K562 treated with DMSO at 1 percent for 4 hours (cell line): ENCODE measurements around the gene SLC25A34. TPM values are rescaled to one million over a fixed set of nuclear protein-coding genes. Genes with fewer than 3 reads are reported as not detected.

Source experiments
- total RNA-seq: library from RNA; unstranded; fragments of 300-600 nt; gene quantifications from 2 replicates; pipeline ENCODE4 v1.2.3, GENCODE V29; 2022; ENCODE audit not compliant: insufficient read depth

SLC25A34 gene
- total RNA-seq = 1.1 and 2.8 TPM in 2 replicates

DNA sequence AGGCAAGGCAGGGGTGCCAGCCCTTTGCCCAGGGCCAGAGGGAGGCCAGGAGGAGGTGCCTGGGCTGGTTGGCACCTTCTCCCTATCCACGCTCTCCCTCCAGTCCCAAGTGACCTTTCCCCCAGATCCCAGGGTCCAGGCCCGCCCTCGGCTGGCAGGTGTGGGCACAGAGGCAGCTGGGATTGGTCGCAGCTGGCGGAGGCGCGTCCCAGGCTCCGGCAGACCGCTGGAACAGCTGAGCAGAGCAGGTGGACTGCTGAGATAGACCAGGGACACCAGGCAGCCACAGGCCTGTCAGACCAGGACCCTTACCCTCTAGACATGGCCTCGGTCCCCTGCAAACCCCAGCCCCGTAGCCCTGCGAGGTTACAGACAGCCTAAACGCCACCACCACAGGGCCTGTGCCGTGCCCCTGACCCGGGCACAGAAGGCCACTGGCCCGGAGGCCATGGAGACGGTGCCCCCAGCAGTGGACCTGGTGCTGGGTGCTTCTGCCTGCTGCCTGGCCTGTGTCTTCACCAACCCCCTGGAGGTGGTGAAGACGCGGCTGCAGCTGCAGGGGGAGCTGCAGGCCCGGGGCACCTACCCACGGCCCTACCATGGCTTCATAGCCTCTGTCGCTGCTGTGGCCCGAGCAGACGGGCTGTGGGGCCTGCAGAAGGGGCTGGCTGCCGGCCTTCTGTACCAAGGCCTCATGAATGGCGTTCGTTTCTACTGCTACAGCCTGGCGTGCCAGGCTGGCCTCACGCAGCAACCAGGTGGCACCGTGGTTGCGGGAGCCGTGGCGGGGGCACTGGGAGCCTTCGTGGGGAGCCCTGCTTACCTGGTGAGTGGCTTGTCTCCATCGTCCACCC is at the start of gene SLC25A34:
Gene SLC25A34 (plus strand): TSS at position 221 of the 854 bp plus-strand sequence. CDS start 228 bp downstream, at position 449.

GRCh38 chr1:15742339-15742801 is 6.3 kb downstream of the SLC25A34 start, which contains the start of gene TMEM82:
TMEM82 (plus strand) TSS chr1:15742499; CDS start chr1:15742560, 61 bp downstream.

GRCh38 chr1:15758343-15758931 is 22.4 kb downstream of the SLC25A34 start, which contains the start of gene FBLIM1:
FBLIM1 (plus strand) TSS chr1:15758795; CDS start chr1:15764984, 6,189 bp downstream.

Other genes with a start within 250 kb of the SLC25A34 start
- 37.2 and 39.4 TPM in 2 replicates for gene CASP9, start 212.0 kb upstream of the SLC25A34 start, total RNA-seq
- gene DNAJC16, start 209.4 kb upstream of the SLC25A34 start, total RNA-seq = 4.5 and 7.2 TPM in 2 replicates
- gene AGMAT, start 151.2 kb upstream of the SLC25A34 start, total RNA-seq = not detected in 2 replicates
- gene DDI2, start 118.8 kb upstream of the SLC25A34 start, total RNA-seq = 11.0 and 14.6 TPM in 2 replicates
- gene PLEKHM2, start 51.9 kb upstream of the SLC25A34 start, total RNA-seq = 85.4 and 88.8 TPM in 2 replicates
- not detected in 2 replicates for gene TMEM82, start 6.2 kb downstream of the SLC25A34 start, total RNA-seq
- not detected in 2 replicates for gene FBLIM1, start 22.5 kb downstream of the SLC25A34 start, total RNA-seq
- 1.7 and 2.4 TPM in 2 replicates for gene UQCRHL, start 71.4 kb downstream of the SLC25A34 start, total RNA-seq
- 29.4 and 49.1 TPM in 2 replicates for gene SPEN, start 111.4 kb downstream of the SLC25A34 start, total RNA-seq
- gene ZBTB17, start 239.8 kb downstream of the SLC25A34 start, total RNA-seq = 31.0 and 40.4 TPM in 2 replicates